Neural cell (in vitro differentiated cells): ENCODE results near the gene ZNF678. TPM values are rescaled to one million over a fixed set of nuclear protein-coding genes. Genes with fewer than 3 reads are reported as not detected.

ENCODE experiments used
- H2AFZ ChIP-seq: fragments of 200-600, 300-800 bp; sonication (generic), shearing (Covaris generic); 2 replicates; pipeline ENCODE4 v1.6.0; 2014; ENCODE audit warnings: low read depth, mild to moderate bottlenecking, antibody characterized with exemption, low read length, moderate library complexity
- H3F3A ChIP-seq: fragments of 200-600 bp; shearing (Covaris generic); 2 replicates; pipeline ENCODE4 v1.6.1; 2016; ENCODE audit warnings: mild to moderate bottlenecking, moderate library complexity, mixed read lengths, antibody characterized with exemption, low read length; ENCODE audit not compliant: insufficient read depth, poor library complexity, severe bottlenecking
- H3K27ac ChIP-seq: fragments of 200-600, 300-800 bp; sonication (generic), shearing (Covaris generic); 2 replicates; pipeline ENCODE4 v1.5.1; 2014; ENCODE audit warnings: mild to moderate bottlenecking, low read length, moderate library complexity
- H3K27me3 ChIP-seq: fragments of 300-800, 200-600 bp; sonication (generic), shearing (Covaris generic); 2 replicates; pipeline ENCODE4 v1.6.0; 2014; ENCODE audit warnings: mild to moderate bottlenecking, low read depth, low read length, moderate library complexity; ENCODE audit not compliant: insufficient read depth
- H3K36me3 ChIP-seq: fragments of 300-800, 200-600 bp; sonication (generic), shearing (Covaris generic); 2 replicates; pipeline ENCODE4 v1.5.1; 2014; ENCODE audit warnings: mild to moderate bottlenecking, antibody characterized with exemption, low read length, moderate library complexity; ENCODE audit not compliant: insufficient read depth
- H3K4me2 ChIP-seq: fragments of 300-800, 200-600 bp; sonication (generic), shearing (Covaris generic); 2 replicates; pipeline ENCODE4 v1.6.0; 2014; ENCODE audit warnings: mild to moderate bottlenecking, low read length
- H3K4me3 ChIP-seq: fragments of 300-800, 200-600 bp; sonication (generic), shearing (Covaris generic); 2 replicates; pipeline ENCODE4 v1.5.1; 2014; ENCODE audit warnings: mild to moderate bottlenecking, low read length, moderate library complexity
- H3K79me2 ChIP-seq: fragments of 200-600 bp; shearing (Covaris generic); replicated peaks from 2 replicates; pipeline ENCODE4 v1.6.0; 2014; ENCODE audit warnings: mild to moderate bottlenecking, low read length, moderate library complexity; ENCODE audit not compliant: insufficient read depth
- H3K9ac ChIP-seq: fragments of 300-800, 200-600 bp; sonication (generic), shearing (Covaris generic); 2 replicates; pipeline ENCODE4 v1.6.1; 2016; ENCODE audit warnings: mild to moderate bottlenecking, low read length, mixed read lengths
- H3K9me2 ChIP-seq: fragments of 200-600 bp; shearing (Covaris generic); 2 replicates; pipeline ENCODE4 v1.6.1; 2016; ENCODE audit warnings: mild to moderate bottlenecking, low read length, mixed read lengths; ENCODE audit not compliant: insufficient read depth
- H3K9me3 ChIP-seq: fragments of 200-600, 300-800 bp; sonication (generic), shearing (Covaris generic); 2 replicates; pipeline ENCODE4 v1.6.1; 2016; ENCODE audit warnings: mild to moderate bottlenecking, mixed run types, low read length, moderate library complexity, mixed read lengths
- H4K20me1 ChIP-seq: fragments of 200-600 bp; shearing (Covaris generic); 2 replicates; pipeline ENCODE4 v1.6.1; 2016; ENCODE audit warnings: mild to moderate bottlenecking, mixed run types; ENCODE audit not compliant: insufficient read depth
- EP300 ChIP-seq: fragments of 450-650 bp; conservative IDR thresholded peaks from 2 replicates; pipeline ENCODE4 v1.6.1; 2014; ENCODE audit warnings: antibody characterized with exemption, mild to moderate bottlenecking, moderate library complexity; ENCODE audit not compliant: poor library complexity, severe bottlenecking
- EZH2 ChIP-seq: fragments of 200-600, 300-800 bp; shearing (Covaris generic), sonication (generic); IDR thresholded peaks from 2 replicates; pipeline ENCODE4 v1.6.1; 2014; ENCODE audit warnings: antibody characterized with exemption, low read length, borderline replicate concordance, mild to moderate bottlenecking; ENCODE audit not compliant: insufficient read depth, poor library complexity, severe bottlenecking
- MXI1 ChIP-seq: fragments of 450-650 bp; conservative IDR thresholded peaks from 2 replicates; pipeline ENCODE4 v1.6.1; 2014; ENCODE audit warnings: antibody characterized with exemption, mild to moderate bottlenecking; ENCODE audit not compliant: poor library complexity, severe bottlenecking
- POLR2AphosphoS5 ChIP-seq: IDR thresholded peaks from 2 replicates; pipeline ENCODE4 v1.6.1; 2012
- RAD21 ChIP-seq: fragments of 450-650 bp; conservative IDR thresholded peaks from 2 replicates; pipeline ENCODE4 v1.6.1; 2014; ENCODE audit warnings: antibody characterized with exemption, mild to moderate bottlenecking, moderate library complexity
- SMC3 ChIP-seq: fragments of 450-650 bp; conservative IDR thresholded peaks from 2 replicates; pipeline ENCODE4 v1.6.1; 2014; ENCODE audit warnings: antibody characterized with exemption, mild to moderate bottlenecking, moderate library complexity; ENCODE audit not compliant: poor library complexity
- TAF1 ChIP-seq: IDR thresholded peaks from 2 replicates; pipeline ENCODE4 v1.6.1; 2012; ENCODE audit warnings: low read depth
- polyA plus RNA-seq: library from polyadenylated mRNA; depleted of rRNA; stranded (reverse); fragments of >200 nt; gene quantifications from 2 replicates; pipeline ENCODE4 v1.2.3, GENCODE V29; 2014
- TF ChIP-seq, protein P1 (sequence below): fragments of 450-650 bp; IDR thresholded peaks from 2 replicates; pipeline ENCODE4 v1.5.1; 2014; ENCODE audit warnings: antibody characterized with exemption, mild to moderate bottlenecking, moderate library complexity; ENCODE audit not compliant: poor library complexity, severe bottlenecking
- TF ChIP-seq, protein P2 (sequence below): IDR thresholded peaks from 2 replicates; pipeline ENCODE4 v1.6.1; 2012; ENCODE audit warnings: borderline replicate concordance

ZNF678 gene
- polyA plus RNA-seq, 1 donor from 2014 or later = 25.9 TPM

DNA sequence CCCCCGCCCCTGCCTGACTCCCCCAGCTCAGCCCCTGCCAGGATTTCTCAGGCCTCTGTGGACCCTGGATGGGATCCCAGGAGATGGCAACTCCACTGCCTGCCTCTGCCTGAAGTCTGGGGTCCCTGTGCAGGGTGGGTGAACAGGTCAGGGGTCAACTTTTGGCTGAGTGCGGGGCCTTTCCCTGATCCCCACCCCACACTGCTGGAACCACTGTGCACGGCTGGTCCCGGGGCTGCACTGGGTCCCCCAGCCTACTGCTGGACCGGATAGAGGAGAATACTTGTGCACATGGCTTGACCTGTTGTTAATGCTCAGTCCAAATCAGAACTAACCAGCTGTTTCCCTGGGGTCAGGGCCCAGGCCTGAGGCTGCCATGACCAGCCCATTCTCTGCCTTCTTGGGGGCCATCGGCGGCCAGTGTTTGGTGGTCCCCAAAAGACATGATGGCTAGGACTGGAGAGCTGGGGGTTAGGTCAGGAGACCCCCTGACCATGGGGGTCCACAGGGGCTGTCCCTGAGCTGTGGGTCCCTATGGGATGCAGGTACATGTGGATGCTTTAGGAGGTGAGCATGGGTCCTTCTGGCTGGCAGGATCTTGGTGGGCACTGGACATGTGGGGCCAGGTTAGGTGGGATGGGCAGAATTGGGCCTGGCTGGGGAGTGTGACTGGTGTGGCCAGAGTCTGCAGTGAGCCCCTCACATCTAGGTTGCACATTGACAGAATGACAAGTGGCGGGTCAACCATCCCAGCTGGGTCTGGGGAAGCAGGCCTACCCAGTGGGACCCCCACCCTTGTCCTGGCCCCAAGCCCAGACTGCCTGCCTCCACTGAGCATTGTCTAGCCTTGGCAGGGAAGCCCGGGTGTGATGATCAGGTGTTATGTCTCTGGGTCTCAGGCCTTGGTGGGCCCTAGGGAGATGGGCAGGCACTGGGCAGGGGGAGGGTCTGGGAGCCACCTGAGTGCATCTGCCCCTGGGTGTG, 19.0 kb upstream of the ZNF678 start:
- Histone ChIP-seq H3F3A (no peaks in the 10 kb centered on the region), H3K27me3 (peaks cover 4% of the 10 kb centered on the region), H3K9ac (no peak overlapping the region), H3K79me2 (no peaks in the 10 kb centered on the region), H3K36me3 (no peaks in the 10 kb centered on the region), H3K9me2 (no peaks in the 10 kb centered on the region), H2AFZ (no peak overlapping the region), H4K20me1 (no peaks in the 10 kb centered on the region), H3K4me3 (no peak overlapping the region), H3K9me3 (no peaks in the 10 kb centered on the region), H3K27ac (no peak overlapping the region), H3K4me2 (no peak overlapping the region)
- no peak for TF ChIP-seq SMC3
- TF ChIP-seq, protein P1, sequence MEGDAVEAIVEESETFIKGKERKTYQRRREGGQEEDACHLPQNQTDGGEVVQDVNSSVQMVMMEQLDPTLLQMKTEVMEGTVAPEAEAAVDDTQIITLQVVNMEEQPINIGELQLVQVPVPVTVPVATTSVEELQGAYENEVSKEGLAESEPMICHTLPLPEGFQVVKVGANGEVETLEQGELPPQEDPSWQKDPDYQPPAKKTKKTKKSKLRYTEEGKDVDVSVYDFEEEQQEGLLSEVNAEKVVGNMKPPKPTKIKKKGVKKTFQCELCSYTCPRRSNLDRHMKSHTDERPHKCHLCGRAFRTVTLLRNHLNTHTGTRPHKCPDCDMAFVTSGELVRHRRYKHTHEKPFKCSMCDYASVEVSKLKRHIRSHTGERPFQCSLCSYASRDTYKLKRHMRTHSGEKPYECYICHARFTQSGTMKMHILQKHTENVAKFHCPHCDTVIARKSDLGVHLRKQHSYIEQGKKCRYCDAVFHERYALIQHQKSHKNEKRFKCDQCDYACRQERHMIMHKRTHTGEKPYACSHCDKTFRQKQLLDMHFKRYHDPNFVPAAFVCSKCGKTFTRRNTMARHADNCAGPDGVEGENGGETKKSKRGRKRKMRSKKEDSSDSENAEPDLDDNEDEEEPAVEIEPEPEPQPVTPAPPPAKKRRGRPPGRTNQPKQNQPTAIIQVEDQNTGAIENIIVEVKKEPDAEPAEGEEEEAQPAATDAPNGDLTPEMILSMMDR = no peak
- no peak for TF ChIP-seq RAD21
- no peak for TF ChIP-seq EZH2
- TF ChIP-seq TAF1 = no peak
- TF ChIP-seq POLR2AphosphoS5 = no peak
- no peak for TF ChIP-seq MXI1
- no peak for TF ChIP-seq EP300
- TF ChIP-seq, protein P2, sequence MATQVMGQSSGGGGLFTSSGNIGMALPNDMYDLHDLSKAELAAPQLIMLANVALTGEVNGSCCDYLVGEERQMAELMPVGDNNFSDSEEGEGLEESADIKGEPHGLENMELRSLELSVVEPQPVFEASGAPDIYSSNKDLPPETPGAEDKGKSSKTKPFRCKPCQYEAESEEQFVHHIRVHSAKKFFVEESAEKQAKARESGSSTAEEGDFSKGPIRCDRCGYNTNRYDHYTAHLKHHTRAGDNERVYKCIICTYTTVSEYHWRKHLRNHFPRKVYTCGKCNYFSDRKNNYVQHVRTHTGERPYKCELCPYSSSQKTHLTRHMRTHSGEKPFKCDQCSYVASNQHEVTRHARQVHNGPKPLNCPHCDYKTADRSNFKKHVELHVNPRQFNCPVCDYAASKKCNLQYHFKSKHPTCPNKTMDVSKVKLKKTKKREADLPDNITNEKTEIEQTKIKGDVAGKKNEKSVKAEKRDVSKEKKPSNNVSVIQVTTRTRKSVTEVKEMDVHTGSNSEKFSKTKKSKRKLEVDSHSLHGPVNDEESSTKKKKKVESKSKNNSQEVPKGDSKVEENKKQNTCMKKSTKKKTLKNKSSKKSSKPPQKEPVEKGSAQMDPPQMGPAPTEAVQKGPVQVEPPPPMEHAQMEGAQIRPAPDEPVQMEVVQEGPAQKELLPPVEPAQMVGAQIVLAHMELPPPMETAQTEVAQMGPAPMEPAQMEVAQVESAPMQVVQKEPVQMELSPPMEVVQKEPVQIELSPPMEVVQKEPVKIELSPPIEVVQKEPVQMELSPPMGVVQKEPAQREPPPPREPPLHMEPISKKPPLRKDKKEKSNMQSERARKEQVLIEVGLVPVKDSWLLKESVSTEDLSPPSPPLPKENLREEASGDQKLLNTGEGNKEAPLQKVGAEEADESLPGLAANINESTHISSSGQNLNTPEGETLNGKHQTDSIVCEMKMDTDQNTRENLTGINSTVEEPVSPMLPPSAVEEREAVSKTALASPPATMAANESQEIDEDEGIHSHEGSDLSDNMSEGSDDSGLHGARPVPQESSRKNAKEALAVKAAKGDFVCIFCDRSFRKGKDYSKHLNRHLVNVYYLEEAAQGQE = no peak

DNA sequence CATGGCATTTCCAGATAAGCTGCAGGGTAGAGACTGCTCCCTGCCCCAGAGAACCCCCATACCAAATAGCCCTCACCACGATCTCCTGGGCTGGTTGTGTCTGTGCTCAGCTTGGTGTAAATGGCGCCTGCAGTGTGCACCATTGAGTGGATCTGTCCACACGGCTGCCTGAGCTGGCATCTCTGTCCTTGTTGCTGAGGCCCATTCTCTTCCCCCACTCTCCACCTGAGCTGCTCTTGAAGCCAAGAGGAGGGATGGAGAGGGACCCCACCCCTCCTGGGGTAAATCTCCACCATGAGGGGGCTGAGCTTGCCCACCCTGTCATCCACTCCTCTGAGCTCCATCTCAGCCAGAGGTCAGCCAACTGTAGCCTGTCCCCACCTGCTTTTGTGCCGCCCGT, 18.0 kb upstream of the ZNF678 start:
- Histone ChIP-seq H3K9me3 (no peaks in the 10 kb centered on the region), H3F3A (no peaks in the 10 kb centered on the region), H3K4me2 (no peak overlapping the region), H3K27me3 (peaks cover 4% of the 10 kb centered on the region), H3K36me3 (no peaks in the 10 kb centered on the region), H2AFZ (no peak overlapping the region), H3K4me3 (no peak overlapping the region), H3K79me2 (no peaks in the 10 kb centered on the region), H3K9ac (no peak overlapping the region), H3K27ac (no peak overlapping the region), H4K20me1 (no peaks in the 10 kb centered on the region), H3K9me2 (no peaks in the 10 kb centered on the region)
- TF ChIP-seq SMC3 = no peak
- TF ChIP-seq RAD21 = no peak
- TF ChIP-seq, protein P2 = no peak
- no peak for TF ChIP-seq TAF1
- TF ChIP-seq, protein P1 = no peak
- no peak for TF ChIP-seq EZH2
